ENCODE results near the gene BSN. TPM values are rescaled to one million over a fixed set of nuclear protein-coding genes. Genes with fewer than 3 reads are reported as not detected.
"Not testable (repeated sequence)": the region's sequence is repeated elsewhere in the genome, so short reads cannot be mapped to it uniquely, and the experiment has no call there.

BSN gene
- total RNA-seq, 1 experiment from 2014 or later = 0.14 TPM

DNA sequence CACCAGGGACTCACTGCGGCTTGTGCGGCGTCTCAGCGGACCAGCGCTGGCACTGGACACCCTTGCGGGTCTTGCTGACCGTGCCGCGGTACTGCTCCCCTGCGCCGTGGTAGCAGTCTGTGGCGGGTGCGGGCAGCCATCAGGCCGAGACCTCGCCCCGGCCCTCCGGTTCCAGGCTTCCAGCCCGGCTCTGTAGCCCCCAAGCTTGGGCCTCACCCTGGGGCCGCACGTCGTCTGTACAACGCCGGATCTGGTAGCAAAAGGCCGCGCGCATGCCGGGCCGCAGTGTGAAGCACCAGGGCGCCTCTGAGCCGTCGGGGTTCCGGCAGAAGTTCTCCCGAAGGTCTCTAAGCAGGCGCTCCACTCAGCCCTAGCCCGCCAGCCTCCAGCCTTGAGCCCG is 131.6 kb downstream of the BSN start:
- H3K9me3 ChIP-seq (replicated peaks); H3K4me1 ChIP-seq; DNase-seq; H3K27ac ChIP-seq; H3K4me3 ChIP-seq; H3K27me3 ChIP-seq; H3K36me3 ChIP-seq: not testable (repeated sequence)

DNA sequence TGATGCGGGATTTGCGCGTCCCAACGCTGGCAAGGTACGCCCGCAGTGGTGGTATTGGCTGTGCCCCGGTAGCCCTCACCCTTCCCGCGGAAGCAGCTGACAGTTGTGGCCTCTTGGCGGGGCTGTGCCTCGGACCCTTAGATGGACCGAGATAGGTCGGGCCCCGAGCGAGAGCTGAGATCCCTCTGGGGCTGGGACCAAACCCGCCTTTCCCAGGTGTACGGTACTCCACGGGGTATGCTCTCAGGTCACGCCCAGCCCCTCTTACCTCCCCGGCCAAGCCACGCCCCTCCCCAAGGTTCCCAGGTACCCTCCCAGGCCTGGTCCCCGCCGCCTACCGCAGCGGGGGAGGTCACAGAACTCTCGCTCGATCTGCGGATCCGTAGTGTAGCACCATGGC is 132.1 kb downstream of the BSN start:
- H3K4me3 ChIP-seq; H3K27me3 ChIP-seq; H3K4me1 ChIP-seq; DNase-seq; H3K36me3 ChIP-seq; H3K27ac ChIP-seq; H3K9me3 ChIP-seq (replicated peaks): not testable (repeated sequence)

DNA sequence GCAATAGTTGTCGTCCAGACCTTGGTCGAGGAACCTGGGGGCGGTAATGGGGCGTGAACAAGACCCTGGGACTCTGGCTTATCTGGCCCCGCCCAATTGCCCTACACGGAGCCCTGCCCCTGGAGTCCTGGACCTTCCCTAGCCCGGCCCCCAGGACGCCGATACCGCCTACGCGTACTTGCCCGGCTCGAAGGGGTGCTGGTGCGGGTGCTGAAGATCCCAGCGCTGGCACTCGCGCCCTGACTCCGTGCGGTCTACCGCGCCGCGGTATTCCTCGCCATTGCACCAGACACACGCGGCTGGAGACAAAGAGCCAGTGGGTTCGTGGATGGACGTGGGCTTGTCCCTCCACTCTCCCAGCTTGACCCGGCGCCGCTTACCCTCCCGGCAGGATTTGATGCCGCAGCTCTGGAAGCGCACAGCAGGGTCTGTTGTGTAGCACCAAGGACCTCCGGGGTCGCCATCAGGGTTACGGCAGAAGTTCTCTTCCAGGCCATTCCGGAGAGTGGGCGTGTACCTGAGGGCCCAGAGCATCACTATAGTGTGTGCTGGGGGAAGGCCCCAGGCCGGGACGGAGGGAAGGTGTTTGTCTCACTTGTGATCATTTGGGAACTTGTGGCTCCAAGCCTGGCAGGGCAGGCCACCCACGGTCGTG is 132.6 kb downstream of the BSN start:
- not testable (repeated sequence) for H3K9me3 ChIP-seq (replicated peaks); H3K27ac ChIP-seq; H3K4me3 ChIP-seq; DNase-seq; H3K4me1 ChIP-seq; H3K36me3 ChIP-seq; H3K27me3 ChIP-seq

DNA sequence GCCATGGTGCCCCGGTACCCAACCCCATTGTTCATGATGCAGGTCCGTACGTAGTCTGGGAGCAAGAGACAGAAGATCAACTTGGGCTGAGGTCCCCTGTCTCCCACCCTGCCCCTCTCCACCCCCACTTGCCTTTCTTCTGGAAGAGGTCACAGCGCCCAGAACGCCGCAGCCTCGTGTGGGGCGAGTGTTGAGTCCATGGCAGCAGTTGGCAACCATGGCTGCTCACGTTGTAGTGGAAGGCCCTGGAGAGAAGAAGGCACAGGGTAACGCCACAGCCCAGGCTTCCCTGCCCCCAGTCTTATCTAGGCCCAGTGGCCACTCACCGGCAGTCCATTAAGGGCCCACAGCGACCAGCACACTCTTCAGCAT is 133.1 kb downstream of the BSN start:
- H3K4me1 ChIP-seq; H3K4me3 ChIP-seq; H3K27ac ChIP-seq; H3K9me3 ChIP-seq (replicated peaks); H3K27me3 ChIP-seq; H3K36me3 ChIP-seq; DNase-seq: not testable (repeated sequence)

DNA sequence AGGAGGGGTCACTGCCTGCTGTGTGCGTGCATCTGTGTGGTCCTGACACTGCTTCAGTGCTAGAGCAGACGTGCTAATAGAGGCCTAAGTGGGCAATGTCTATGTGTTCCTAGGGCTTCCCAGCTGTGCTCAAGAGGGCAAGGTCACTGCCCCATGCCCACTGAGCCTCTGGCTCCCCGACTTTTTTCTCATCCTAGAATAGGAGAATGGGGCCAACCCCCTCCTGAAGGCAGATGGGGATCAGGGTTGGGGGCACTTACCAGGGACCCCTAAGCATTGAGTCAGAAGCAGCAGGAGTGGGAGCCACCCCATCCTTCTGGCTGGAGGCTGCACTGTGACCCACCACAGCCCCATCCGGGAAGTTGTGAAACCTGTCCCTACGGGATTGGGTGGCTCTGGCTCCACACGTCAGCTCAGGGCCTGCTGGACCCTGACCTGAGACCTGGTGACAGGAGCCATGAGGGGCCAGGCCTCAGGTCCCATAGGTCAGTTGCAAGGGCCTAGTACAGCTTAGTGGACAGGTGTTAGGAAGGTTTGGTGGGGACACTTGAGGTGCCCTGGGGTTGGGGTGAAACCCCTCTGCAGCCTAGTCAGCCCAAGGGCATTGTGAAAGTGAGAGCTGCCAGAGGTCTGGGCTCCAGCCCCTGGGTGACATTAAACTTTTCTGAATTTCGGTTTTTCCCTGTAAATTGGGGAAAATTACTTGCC is 134.2 kb downstream of the BSN start:
- H3K4me3 ChIP-seq = peak overlapping the region; percentile 99
- H3K27me3 ChIP-seq; H3K27ac ChIP-seq; H3K36me3 ChIP-seq; H3K4me1 ChIP-seq; DNase-seq; H3K9me3 ChIP-seq (replicated peaks): not testable (repeated sequence)

DNA sequence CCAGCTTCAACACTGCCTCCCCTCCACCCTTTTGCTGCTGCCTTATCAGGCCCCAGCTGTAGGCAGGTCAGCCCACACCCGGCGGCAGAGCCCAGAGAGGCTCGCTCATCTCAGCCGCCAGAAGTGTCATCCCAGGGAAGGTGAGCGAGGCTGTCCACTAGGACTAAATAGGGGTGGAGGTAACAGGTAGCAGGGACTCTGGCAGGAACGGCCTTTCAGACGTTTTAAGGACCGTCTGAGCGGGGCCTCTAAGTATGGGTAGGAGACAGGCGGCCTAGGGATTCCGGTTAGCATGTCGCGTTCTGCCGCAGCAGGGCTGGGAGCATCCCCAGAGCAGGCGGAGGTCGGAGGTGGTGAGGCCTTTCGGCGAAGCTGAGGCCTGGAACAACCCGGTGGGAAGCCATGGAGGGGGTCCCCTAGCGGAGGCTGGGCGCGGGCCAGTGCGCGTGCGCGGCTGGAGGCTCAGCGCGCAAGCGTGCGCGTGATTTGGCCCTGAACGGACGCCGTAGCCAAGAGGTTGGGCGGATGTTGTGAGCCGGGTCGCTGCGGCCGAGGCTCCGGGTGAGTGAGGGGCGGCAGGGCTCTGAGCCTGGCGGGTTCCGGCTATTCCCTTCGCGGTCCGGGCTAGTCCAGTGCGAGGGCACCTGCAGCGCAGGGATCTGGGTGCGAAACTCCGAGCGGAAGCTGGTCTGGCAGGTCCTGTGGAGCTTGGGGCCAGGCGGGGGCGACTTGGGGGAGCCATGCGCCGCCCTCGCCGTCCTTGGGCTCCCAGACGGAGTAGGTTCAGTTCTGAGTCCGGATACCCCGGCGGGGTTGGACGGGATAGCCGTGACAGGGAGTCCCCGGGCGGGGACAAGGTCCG is 135.0 kb downstream of the BSN start, which contains the start of the genes MST1 and RNF123:
Gene MST1, minus strand, starts transcription at position 429 of the 862 bp plus-strand sequence. CDS start 783 bp downstream, outside the sequence.
Gene RNF123, plus strand, starts transcription at position 512 of the 862 bp plus-strand sequence. CDS start 1,609 bp downstream, outside the sequence.
- H3K9me3 ChIP-seq (replicated peaks) = no peaks in the 10 kb centered on the region
- DNase-seq = peak; percentile 91 to 93
- H3K4me1 ChIP-seq = no peaks in the 10 kb centered on the region
- H3K27me3 ChIP-seq = no peaks in the 10 kb centered on the region
- peak within 1 kb of the TSS; percentile 99 for H3K4me3 ChIP-seq
- no peaks in the 10 kb centered on the region for H3K36me3 ChIP-seq
- peak within 1 kb of the TSS; percentile 37 for H3K27ac ChIP-seq

DNA sequence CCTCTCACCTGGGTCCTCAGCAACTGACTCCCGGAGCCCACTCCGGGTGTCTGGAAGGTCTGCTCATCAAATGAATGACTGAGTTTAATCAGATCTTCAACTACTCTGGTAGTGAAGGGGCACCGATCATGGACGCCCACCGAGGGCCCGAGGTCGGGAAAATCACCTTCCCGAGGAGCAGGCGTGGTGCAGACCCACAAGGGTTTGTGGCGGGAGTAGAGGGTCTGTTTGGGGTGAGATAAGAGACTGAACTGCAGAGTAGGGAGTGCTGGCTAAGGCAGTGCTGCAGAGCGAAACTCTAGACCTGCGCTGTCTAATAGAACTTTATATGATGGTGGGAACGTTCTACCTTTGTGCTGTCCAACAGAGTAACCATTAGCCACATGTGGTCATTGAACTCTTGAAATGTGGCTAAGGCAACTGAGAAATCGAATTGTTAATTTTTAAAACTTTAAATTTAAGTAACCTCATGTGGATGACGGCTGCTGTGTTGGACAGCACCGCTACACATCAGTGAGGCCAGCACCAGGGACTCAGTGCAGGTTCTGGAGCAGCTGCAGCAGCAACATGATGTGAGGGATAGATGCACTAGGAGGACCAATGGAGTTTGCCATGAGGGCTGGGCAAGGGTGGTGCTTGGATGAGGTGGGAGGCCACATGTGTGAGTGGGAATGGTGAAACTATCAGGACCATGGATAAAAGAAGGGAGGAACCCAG is 135.8 kb downstream of the BSN start:
- H3K9me3 ChIP-seq (replicated peaks); H3K27me3 ChIP-seq; DNase-seq; H3K36me3 ChIP-seq; H3K4me1 ChIP-seq: not testable (repeated sequence)
- Histone ChIP-seq H3K27ac (peak overlapping the region; percentile 37; the same call in 1 of the 2 replicates), H3K4me3 (peak overlapping the region; percentile 99)

DNA sequence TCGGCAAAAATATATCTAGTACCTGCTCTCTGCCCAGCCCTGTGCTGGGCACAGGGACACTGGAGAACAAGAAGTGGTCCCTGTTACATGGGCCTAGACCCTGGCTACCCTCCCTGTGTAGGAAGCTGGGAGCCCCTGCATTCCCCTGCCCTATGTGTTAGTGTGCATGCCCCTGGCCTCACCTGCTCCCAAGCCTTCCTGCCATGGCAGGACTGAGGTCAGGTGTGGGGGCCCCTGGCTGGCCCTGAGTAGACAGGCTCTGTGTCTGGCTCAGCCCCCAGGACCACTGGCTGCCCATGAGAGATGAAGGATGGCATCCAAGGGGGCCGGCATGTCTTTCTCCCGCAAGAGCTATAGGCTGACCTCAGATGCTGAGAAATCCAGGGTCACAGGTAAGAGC is 136.6 kb downstream of the BSN start:
- H3K9me3 ChIP-seq (replicated peaks); H3K4me3 ChIP-seq: not testable (repeated sequence)

DNA sequence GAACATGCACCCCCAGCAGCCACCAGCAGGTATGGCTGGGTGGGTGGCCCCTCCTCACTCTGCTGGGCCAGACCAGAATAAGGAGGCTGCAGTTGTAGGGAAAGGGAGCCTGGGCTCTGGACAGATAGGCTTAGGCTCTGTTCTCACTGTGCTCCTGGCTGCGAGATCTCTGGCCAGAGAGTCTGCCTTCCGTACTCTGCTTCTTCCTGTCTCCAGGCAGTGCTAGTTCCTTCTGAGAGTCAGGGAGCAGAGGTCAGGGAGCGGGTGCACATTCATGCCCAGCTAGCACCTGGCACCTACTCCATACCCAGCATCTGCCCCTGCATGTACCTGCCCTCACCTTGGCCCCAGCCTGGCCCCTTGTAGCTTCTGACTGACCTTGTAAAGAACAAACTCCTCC is 137.2 kb downstream of the BSN start:
- H3K4me3 ChIP-seq, H3K4me1 ChIP-seq, DNase-seq: not testable (repeated sequence)

More for the DNA sequence above, 136.6 kb downstream of the BSN start:
- H3K36me3 ChIP-seq, H3K4me1 ChIP-seq, H3K27me3 ChIP-seq, DNase-seq, H3K27ac ChIP-seq: not testable (repeated sequence)

DNA sequence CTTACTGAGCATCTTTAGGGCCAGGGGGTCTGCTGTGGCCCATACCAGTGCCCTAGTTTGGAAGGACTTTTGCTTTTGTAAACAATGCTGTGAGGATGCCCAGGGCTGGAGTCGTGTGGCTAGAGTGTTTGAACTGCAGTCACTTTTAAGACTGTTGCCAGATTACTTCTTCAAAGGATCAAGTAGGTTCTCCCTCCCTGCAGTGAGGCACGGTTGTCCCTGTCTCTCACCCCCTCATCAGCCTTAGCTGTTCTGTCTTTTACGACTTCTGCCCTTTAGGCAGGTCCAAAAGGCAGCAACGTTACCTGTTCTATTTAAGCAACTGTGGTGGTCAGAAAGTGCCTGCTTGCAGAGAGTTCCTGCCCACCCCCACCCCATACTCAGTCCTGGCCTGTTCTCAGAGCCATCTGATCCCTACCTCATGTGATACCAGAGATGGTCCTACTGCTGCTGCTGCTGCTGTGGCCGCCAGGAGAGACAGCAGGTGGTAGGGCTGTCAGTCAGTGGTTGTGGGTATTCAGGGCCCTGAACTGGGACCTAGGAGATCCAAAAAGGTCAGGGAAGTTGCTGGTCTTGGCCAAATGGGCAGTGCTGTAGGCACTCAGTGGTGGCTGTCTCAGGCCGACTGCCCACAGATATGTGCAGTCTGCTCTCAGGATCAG is 140.3 kb downstream of the BSN start:
- H3K36me3 ChIP-seq; H3K9me3 ChIP-seq (replicated peaks); H3K27ac ChIP-seq; H3K27me3 ChIP-seq; H3K4me3 ChIP-seq; H3K4me1 ChIP-seq: not testable (repeated sequence)
- peak; percentile 54 to 66 for DNase-seq

More for the DNA sequence above, 137.2 kb downstream of the BSN start:
- H3K27ac ChIP-seq; H3K36me3 ChIP-seq; H3K27me3 ChIP-seq; H3K9me3 ChIP-seq (replicated peaks): not testable (repeated sequence)

DNA sequence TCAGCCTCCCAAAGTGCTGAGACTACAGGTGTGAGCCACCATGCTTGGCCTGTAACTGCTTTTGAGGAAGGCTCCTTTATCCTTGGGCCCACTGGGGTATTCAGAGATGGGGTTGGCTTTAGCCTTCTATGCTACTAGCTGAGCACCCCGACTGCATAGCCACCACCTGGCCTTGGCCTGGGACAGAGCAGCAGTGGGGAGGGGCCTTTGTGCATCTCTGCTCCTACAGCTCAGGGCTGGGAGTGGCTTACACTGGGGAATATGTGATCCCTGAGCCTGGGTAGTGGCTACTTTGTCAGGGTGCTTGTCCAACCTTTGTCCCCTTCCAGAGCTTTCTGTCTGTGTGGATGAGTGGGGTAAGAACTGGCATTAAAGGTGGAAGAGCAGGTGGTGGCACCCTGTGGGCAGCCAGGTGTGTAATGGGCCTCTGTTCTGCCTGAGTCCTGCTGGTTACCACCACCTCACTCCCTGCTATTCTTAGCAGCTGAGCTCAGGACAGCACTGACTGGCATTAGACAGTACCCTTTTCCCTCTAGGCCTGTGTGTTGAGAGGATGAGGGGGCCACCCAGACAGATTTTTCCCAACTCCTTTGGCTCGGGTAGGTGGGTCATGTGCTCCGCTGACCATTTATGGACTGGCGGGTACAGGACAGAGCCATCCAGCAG is 141.2 kb downstream of the BSN start:
- H3K36me3 ChIP-seq; DNase-seq; H3K4me3 ChIP-seq; H3K27me3 ChIP-seq; H3K9me3 ChIP-seq (replicated peaks); H3K4me1 ChIP-seq; H3K27ac ChIP-seq: not testable (repeated sequence)

DNA sequence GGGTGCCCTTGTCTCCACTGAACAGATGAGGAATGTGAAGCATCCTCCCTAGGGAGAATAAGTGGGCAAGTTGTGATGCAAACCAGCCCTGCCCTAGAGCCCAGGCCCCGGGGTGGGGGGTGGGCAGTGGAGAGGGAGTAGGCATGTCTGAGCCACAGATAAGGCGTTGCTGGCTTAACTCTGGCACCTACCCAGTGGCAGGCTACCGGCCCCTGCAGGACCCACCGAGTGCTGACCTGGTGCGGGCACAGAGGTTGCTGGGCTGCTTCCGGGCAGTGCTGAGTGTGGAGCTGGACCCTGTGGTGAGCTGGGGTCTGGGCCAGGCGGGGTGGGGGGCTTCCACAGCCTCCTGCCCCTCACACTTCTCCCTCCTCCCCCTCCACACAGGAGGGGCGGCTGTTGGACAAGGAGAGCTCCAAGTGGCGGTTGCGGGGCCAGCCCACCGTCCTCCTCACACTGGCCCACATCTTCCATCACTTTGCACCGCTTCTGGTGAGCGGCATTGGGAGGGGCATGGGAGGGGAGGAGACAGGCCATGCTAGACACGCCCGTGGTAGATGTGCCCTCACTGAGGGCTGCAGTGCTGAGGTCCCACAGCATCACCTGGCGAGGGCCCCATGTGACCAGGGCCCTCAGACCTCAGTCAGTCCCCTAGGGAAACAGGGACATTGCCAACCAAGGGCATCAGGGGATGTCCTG is 145.2 kb downstream of the BSN start:
- DNase-seq = no peak
- H3K36me3 ChIP-seq = no peaks in the 10 kb centered on the region; the same call in 1 of the 2 replicates
- H3K27ac ChIP-seq = no peak overlapping the region

DNA sequence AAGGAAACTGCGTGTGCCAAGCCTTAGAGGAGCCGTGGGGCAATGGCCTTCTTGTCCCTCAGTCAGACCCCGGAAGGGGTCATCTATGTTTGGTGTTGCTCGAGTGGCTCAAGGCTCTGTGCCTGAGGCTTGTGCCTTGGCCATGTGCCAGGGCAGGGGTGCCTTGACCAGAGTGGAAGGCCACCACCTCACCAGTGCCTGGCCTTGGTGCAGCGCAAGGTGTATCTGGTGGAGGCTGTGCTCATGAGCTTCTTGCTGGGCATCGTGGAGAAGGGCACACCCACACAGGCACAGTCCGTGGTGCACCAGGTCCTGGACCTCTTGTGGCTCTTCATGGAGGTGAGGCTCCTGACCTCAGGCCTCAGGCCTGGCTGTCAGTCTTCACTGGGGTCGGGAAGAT is 145.7 kb downstream of the BSN start:
- H3K4me3 ChIP-seq = no peak overlapping the region
- no peak overlapping the region for H3K27ac ChIP-seq
- H3K27me3 ChIP-seq = no peaks in the 10 kb centered on the region
- H3K9me3 ChIP-seq (replicated peaks) = no peaks in the 10 kb centered on the region
- no peaks in the 10 kb centered on the region for H3K4me1 ChIP-seq
- no peaks in the 10 kb centered on the region; the same call in 1 of the 2 replicates for H3K36me3 ChIP-seq
- DNase-seq = no peak

More for the DNA sequence above, 145.2 kb downstream of the BSN start:
- no peak overlapping the region for H3K4me3 ChIP-seq
- no peaks in the 10 kb centered on the region for H3K27me3 ChIP-seq
- no peaks in the 10 kb centered on the region for H3K9me3 ChIP-seq (replicated peaks)
- H3K4me1 ChIP-seq = no peaks in the 10 kb centered on the region

Data from SJCRH30 (cell line).